ELF-1 (cell line): ENCODE results near the gene YEATS2.
"Not testable (repeated sequence)": the region's sequence is repeated elsewhere in the genome, so short reads cannot be mapped to it uniquely, and the experiment has no call there.

Experiments used
- DNase-seq: peaks from one replicate; pipeline ENCODE4 v3.0.0-alpha.2; 2016; ENCODE audit warnings: low read depth, low spot score

The YEATS2 gene

GRCh38 chr3:183776451-183776850, 78.9 kb downstream of the YEATS2 start:
- DNase-seq, result not testable (repeated sequence)

- DNase-seq, result no peak
Observed at GRCh38 chr3:183777016-183777618, 79.5 kb downstream of the YEATS2 start.

GRCh38 chr3:183779896-183780465, 82.4 kb downstream of the YEATS2 start:
- no peak for DNase-seq

GRCh38 chr3:183781246-183781645, 83.6 kb downstream of the YEATS2 start:
- DNase-seq, result no peak

GRCh38 chr3:183782576-183783276, 85.1 kb downstream of the YEATS2 start:
- DNase-seq, result no peak

- not testable (repeated sequence) for DNase-seq
Observed at GRCh38 chr3:183784503-183784902, 86.9 kb downstream of the YEATS2 start.

GRCh38 chr3:183789826-183790225, 92.2 kb downstream of the YEATS2 start:
- no peak for DNase-seq

- DNase-seq, result no peak
Observed at GRCh38 chr3:183790700-183791099, 93.1 kb downstream of the YEATS2 start.

GRCh38 chr3:183792976-183793375, 95.4 kb downstream of the YEATS2 start:
- no peak for DNase-seq

- no peak for DNase-seq
Observed at GRCh38 chr3:183794452-183794851, 96.9 kb downstream of the YEATS2 start.

GRCh38 chr3:183796372-183796771, 98.8 kb downstream of the YEATS2 start:
- DNase-seq, result no peak

- no peak for DNase-seq
Observed at GRCh38 chr3:183797996-183798395, 100.4 kb downstream of the YEATS2 start.

- DNase-seq, result no peak
Observed at GRCh38 chr3:183799461-183799860, 101.9 kb downstream of the YEATS2 start.

GRCh38 chr3:183800243-183800863, 102.8 kb downstream of the YEATS2 start:
- no peak for DNase-seq

- DNase-seq, result no peak
Observed at GRCh38 chr3:183801601-183802000, 104.0 kb downstream of the YEATS2 start.

- DNase-seq, result no peak
Observed at GRCh38 chr3:183802989-183803388, 105.4 kb downstream of the YEATS2 start.

- no peak for DNase-seq
Observed at GRCh38 chr3:183807209-183807728, 109.7 kb downstream of the YEATS2 start.

- DNase-seq, result no peak
Observed at GRCh38 chr3:183807881-183808280, 110.3 kb downstream of the YEATS2 start.

GRCh38 chr3:183808355-183808754, 110.8 kb downstream of the YEATS2 start:
- no peak for DNase-seq

GRCh38 chr3:183809270-183809669, 111.7 kb downstream of the YEATS2 start:
- DNase-seq, result no peak

GRCh38 chr3:183810643-183811594, 113.3 kb downstream of the YEATS2 start:
- no peak for DNase-seq
